Endothelial cell (in vitro differentiated cells): ENCODE data around the gene PPARA. TPM values are rescaled to one million over a fixed set of nuclear protein-coding genes. Genes with fewer than 3 reads are reported as not detected.

Source experiments
- DNase-seq: peaks from one replicate; pipeline ENCODE4 v3.0.0; 2021; ENCODE audit warnings: low spot score
- H3K27ac Mint-ChIP-seq: one replicate; pipeline ENCODE4 v1.8.0; 2021; ENCODE audit warnings: mixed read lengths, inconsistent platforms; ENCODE audit not compliant: unreplicated experiment
- H3K27me3 Mint-ChIP-seq: one replicate; pipeline ENCODE4 v1.8.0; 2021; ENCODE audit warnings: mild to moderate bottlenecking, moderate library complexity, mixed read lengths, inconsistent platforms; ENCODE audit not compliant: unreplicated experiment
- H3K36me3 Mint-ChIP-seq: one replicate; pipeline ENCODE4 v1.8.0; 2021; ENCODE audit warnings: mild to moderate bottlenecking, low read depth, mixed read lengths, inconsistent platforms; ENCODE audit not compliant: unreplicated experiment
- H3K4me1 Mint-ChIP-seq: one replicate; pipeline ENCODE4 v1.8.0; 2021; ENCODE audit warnings: mild to moderate bottlenecking, mixed read lengths, inconsistent platforms; ENCODE audit not compliant: unreplicated experiment
- H3K4me3 Mint-ChIP-seq: one replicate; pipeline ENCODE4 v1.8.0; 2021; ENCODE audit warnings: mild to moderate bottlenecking, mixed read lengths, inconsistent platforms; ENCODE audit not compliant: unreplicated experiment
- H3K9me3 Mint-ChIP-seq: one replicate; pipeline ENCODE4 v1.8.0; 2021; ENCODE audit warnings: mixed read lengths, inconsistent platforms; ENCODE audit not compliant: unreplicated experiment
- CTCF ChIP-seq: fragments of 200-600 bp; sonication (generic); IDR thresholded peaks from one replicate; pipeline ENCODE4 v1.5.0; 2021; ENCODE audit warnings: antibody characterized with exemption; ENCODE audit not compliant: unreplicated experiment
- total RNA-seq: library from RNA; stranded (reverse); fragmentation: NEBNext Ultra II Directional; extraction: Animal tissue kit (Norgen Biotek cat#: 25700); gene quantifications from one replicate; pipeline ENCODE4 v1.2.1, GENCODE V29; 2021; ENCODE audit not compliant: unreplicated experiment

The PPARA gene
- total RNA-seq, 1 donor from 2014 or later, result 12.6 TPM

DNA sequence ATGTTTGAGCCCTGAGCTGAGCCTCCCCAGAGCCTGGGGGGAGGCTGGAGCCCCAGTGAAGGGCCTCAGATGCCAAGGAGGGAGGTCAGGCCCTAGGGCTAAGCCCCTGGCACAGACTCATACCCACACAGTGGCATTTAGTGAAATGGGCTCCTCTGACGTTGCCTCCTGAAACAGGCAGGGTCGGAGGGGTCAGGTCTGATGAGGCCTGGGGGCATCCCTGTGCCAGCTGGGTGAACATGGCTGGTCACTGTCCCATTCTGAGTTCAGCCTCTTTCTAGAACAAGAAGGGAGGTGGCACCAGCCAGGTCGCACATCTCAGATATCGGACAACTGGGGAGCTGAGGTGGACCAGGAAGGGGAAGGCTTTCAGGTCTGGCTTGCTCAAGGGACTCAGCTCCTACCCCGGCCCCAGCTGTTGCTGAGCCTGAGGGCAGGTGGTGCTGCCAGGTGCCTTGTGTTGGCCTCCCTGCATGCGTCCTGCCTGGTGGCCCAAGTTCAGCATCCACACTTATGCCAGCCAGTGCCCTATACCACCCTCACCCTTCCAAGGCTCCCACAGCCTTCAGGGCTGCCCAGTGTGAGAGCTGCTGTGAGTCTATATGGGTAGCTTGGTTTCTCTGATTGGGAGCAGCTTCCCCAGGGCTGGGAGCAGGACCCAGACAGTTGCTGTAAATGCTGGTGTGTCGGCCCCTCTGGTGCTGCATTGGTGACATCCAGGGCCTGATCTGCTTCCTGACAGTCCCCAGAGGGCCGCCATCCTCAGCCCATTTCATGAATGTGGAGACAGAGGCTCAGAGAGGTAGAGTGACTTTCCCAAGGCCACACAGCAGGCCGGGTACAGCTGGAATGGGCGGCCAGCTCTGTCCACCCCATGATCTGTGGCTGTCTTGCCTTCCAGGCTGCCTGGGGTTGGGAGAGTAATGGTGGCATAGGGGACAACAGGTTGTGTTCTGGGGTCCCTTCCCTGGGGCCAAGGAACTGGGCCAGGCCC, 32.8 kb upstream of the PPARA start:
- no peak for DNase-seq
- Mint-ChIP-seq H3K4me1 (no peaks in the 10 kb centered on the region), H3K27me3 (peaks cover 7% of the 10 kb centered on the region), H3K9me3 (no peaks in the 10 kb centered on the region), H3K36me3 (no peaks in the 10 kb centered on the region), H3K4me3 (no peak overlapping the region), H3K27ac (no peak overlapping the region)
- no peak for TF ChIP-seq CTCF

DNA sequence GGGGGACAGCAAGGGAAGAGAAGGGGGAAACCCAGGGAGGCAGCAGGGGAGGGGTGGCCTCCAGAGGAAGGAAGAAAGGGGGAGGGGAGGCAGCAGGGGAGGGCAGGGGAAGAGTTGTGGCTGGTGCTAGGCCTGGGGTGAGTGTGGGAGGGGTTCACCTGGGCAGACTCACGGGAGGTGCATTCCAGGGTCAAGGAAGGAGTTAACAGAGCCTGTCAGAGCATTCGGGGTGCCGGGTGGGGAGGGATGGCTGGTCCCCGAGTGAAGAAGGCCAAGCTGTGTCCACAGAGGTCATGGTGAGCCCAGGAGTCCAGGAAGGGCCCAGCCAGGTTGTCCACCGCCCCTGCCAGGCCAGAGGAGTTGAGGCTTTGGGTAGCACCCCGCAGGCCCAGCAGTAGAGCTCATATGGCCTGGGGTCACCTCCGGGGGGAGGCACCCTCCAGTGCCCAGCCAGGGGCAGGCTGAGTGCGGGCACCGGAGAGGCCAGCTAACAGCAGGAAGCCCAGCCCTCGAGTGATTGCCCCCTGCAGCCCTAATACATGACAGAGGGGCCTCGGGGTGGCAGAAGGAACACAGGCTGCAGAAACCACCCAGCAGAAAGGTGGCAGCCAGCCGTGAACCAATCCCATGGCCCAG, 31.1 kb upstream of the PPARA start:
- Mint-ChIP-seq H3K4me1 (no peaks in the 10 kb centered on the region), H3K27ac (no peak overlapping the region), H3K36me3 (no peaks in the 10 kb centered on the region), H3K27me3 (peaks cover 7% of the 10 kb centered on the region), H3K9me3 (no peaks in the 10 kb centered on the region), H3K4me3 (no peak overlapping the region)
- no peak for DNase-seq
- no peak for TF ChIP-seq CTCF

DNA sequence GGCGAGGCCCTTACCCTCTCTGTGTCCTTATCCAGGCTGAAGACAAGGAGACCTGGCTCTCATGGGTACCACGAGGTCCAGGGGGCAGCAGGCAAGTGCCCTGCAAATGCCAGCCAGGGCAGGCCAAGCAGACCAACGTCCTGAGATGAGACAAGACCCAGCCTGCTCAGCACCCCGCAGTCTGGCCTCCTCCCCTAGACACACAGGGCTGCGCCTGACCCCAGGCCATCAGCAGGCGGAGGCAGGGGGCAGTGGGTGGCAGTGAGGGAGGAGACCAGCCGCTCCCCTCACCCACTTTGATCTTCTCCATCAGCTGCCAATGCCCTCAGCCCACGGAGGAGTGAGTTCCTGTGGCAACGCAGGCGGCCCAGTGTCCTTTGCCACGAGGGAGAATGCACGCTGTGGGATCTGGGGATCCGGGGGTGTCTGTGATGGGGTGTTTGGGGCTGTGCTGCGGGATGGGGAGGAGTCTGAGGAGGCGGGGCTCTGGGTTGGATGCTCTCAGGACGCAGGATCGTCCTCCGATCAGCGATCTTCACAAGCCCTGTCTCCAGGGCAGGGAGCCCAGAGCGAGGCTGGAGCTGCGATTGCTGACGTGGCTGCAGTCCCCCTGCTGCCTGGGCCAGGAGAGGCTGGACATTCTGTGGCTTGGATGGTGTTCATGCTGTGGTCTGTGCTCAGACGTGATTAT, 30.5 kb upstream of the PPARA start:
- Mint-ChIP-seq H3K4me3 (no peak overlapping the region), H3K9me3 (no peaks in the 10 kb centered on the region), H3K27ac (no peak overlapping the region), H3K4me1 (peaks cover 3% of the 10 kb centered on the region), H3K27me3 (peaks cover 7% of the 10 kb centered on the region), H3K36me3 (no peaks in the 10 kb centered on the region)
- no peak for DNase-seq
- no peak for TF ChIP-seq CTCF

DNA sequence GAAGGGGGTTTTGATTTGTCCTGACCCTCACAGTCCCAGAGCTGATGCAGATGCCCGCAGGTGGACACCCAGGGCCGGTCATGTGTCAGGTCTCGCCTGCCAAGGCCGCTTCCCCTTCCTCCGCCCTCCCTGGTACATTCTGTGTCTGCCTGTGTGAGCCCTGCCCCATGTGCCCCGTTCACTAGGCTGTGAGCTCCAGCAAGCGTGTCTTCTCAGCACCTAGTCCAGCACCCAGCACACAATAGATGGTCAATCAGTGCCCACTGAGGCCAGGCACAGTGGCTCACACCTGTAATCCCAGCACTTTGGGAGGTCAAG, 29.9 kb upstream of the PPARA start:
- Mint-ChIP-seq H3K4me3 (no peak overlapping the region), H3K4me1 (peaks cover 3% of the 10 kb centered on the region), H3K27me3 (peaks cover 7% of the 10 kb centered on the region)

More for the DNA sequence above, 29.9 kb upstream of the PPARA start:
- Mint-ChIP-seq H3K9me3 (no peaks in the 10 kb centered on the region), H3K27ac (no peak overlapping the region), H3K36me3 (no peaks in the 10 kb centered on the region)
- no peak for TF ChIP-seq CTCF
- no peak for DNase-seq
